HL-60 (cell line): ENCODE measurements around the gene CPS1.

Experiments used
- DNase-seq, 2 experiments: peaks; one replicate each; pipeline ENCODE4 v3.0.0-alpha.2; 2010 to 2020; ENCODE audit warnings: low read depth in 1 of 2, low spot score in 1 of 2
- H3K27ac ChIP-seq: fragments of 250-450 bp; sonication (Bioruptor Pico); replicated peaks from 2 replicates; pipeline ENCODE4 v1.5.1; 2020; ENCODE audit warnings: mild to moderate bottlenecking, moderate library complexity
- H3K27me3 ChIP-seq: fragments of 250-450 bp; sonication (Bioruptor Pico); 2 replicates; pipeline ENCODE4 v1.5.1; 2021; ENCODE audit warnings: mild to moderate bottlenecking, moderate library complexity; ENCODE audit not compliant: insufficient read depth, poor library complexity, severe bottlenecking
- H3K4me3 ChIP-seq: replicated peaks from 2 replicates; pipeline ENCODE4 v1.5.1; 2011; ENCODE audit warnings: mild to moderate bottlenecking, control low read depth, low read length; ENCODE audit not compliant: insufficient read depth
- CTCF ChIP-seq: IDR thresholded peaks from one replicate; pipeline ENCODE4 v1.5.1; 2011; ENCODE audit warnings: low read length, control low read depth, inconsistent platforms; ENCODE audit not compliant: insufficient read depth
- GABPA ChIP-seq: IDR thresholded peaks from 2 replicates; pipeline ENCODE4 v1.6.1; 2012; ENCODE audit warnings: low read depth
- POLR2AphosphoS5 ChIP-seq: IDR thresholded peaks from 2 replicates; pipeline ENCODE4 v1.6.1; 2012; ENCODE audit warnings: low read depth
- REST ChIP-seq: IDR thresholded peaks from 2 replicates; pipeline ENCODE4 v1.6.1; 2012; ENCODE audit warnings: low read depth; ENCODE audit not compliant: insufficient replicate concordance
- SPI1 ChIP-seq: IDR thresholded peaks from 2 replicates; pipeline ENCODE4 v1.6.1; 2012; ENCODE audit warnings: low read depth, mild to moderate bottlenecking, borderline replicate concordance

Gene CPS1

GRCh38 chr2:210553373-210553772 is 3.0 kb upstream of the CPS1 start:
- no peak for TF ChIP-seq CTCF
- no peak for TF ChIP-seq SPI1
- no peak for TF ChIP-seq POLR2AphosphoS5
- TF ChIP-seq REST, result no peak
- no peak for TF ChIP-seq GABPA
- no peak overlapping the region for H3K27ac ChIP-seq
- DNase-seq, result no peak
- H3K27me3 ChIP-seq, result no peaks in the 10 kb centered on the region
- no peak overlapping the region for H3K4me3 ChIP-seq

- DNase-seq, result no peak
- no peak overlapping the region for H3K4me3 ChIP-seq
- H3K27me3 ChIP-seq, result no peaks in the 10 kb centered on the region
- no peak for TF ChIP-seq POLR2AphosphoS5
- TF ChIP-seq SPI1, result no peak
- TF ChIP-seq REST, result no peak
- no peak for TF ChIP-seq CTCF
- TF ChIP-seq GABPA, result no peak
- H3K27ac ChIP-seq, result no peak overlapping the region
Measured at GRCh38 chr2:210555555-210555954, 844 bp upstream of the CPS1 start.

- Histone ChIP-seq H3K27me3 (no peaks in the 10 kb centered on the region), H3K4me3 (no peak overlapping the region), H3K27ac (no peak overlapping the region)
- TF ChIP-seq GABPA (no peak), POLR2AphosphoS5 (no peak), SPI1 (no peak), CTCF (no peak), REST (no peak)
- no peak for DNase-seq
Measured at GRCh38 chr2:210557721-210558120, 1.3 kb downstream of the CPS1 start.
